ES-I3 (cell line): ENCODE measurements around the gene ETS2.

Experiments used
- H3K36me3 ChIP-seq: 2 replicates; pipeline ENCODE4 v1.6.1; 2013; ENCODE audit warnings: mild to moderate bottlenecking, low read length, control low read depth, moderate library complexity; ENCODE audit not compliant: insufficient read depth
- H3K4me1 ChIP-seq: 2 replicates; pipeline ENCODE4 v1.6.1; 2013; ENCODE audit warnings: mild to moderate bottlenecking, control low read depth, low read length; ENCODE audit not compliant: insufficient read depth
- H3K9ac ChIP-seq: 2 replicates; pipeline ENCODE4 v1.6.1; 2013; ENCODE audit warnings: low read depth, mild to moderate bottlenecking, low read length, moderate library complexity
- H3K9me3 ChIP-seq: 2 replicates; pipeline ENCODE4 v1.6.1; 2013; ENCODE audit warnings: mild to moderate bottlenecking, low read length, moderate library complexity; ENCODE audit not compliant: control insufficient read depth, insufficient read depth

ETS2 gene

GRCh38 chr21:38813143-38813542 is 7.4 kb downstream of the ETS2 start:
- no peak overlapping the region for H3K9ac ChIP-seq
- H3K36me3 ChIP-seq, result peaks cover 32% of the 10 kb centered on the region
- peaks cover 53% of the 10 kb centered on the region for H3K4me1 ChIP-seq
- H3K9me3 ChIP-seq, result no peaks in the 10 kb centered on the region

- Histone ChIP-seq H3K36me3 (peaks cover 36% of the 10 kb centered on the region), H3K4me1 (peaks cover 49% of the 10 kb centered on the region), H3K9ac (no peak overlapping the region), H3K9me3 (no peaks in the 10 kb centered on the region)
Measured at GRCh38 chr21:38813547-38813946, 7.8 kb downstream of the ETS2 start.

- H3K9me3 ChIP-seq, result no peaks in the 10 kb centered on the region
- H3K4me1 ChIP-seq, result peaks cover 42% of the 10 kb centered on the region
- peaks cover 44% of the 10 kb centered on the region for H3K36me3 ChIP-seq
- H3K9ac ChIP-seq, result no peak overlapping the region
Measured at GRCh38 chr21:38814126-38815059, 8.7 kb downstream of the ETS2 start.

- Histone ChIP-seq H3K4me1 (peaks cover 38% of the 10 kb centered on the region), H3K9ac (no peak overlapping the region), H3K36me3 (peaks cover 51% of the 10 kb centered on the region), H3K9me3 (no peaks in the 10 kb centered on the region)
Measured at GRCh38 chr21:38815060-38815405, 9.3 kb downstream of the ETS2 start.

- H3K36me3 ChIP-seq, result peaks cover 63% of the 10 kb centered on the region
- H3K9ac ChIP-seq, result no peak overlapping the region
- H3K4me1 ChIP-seq, result peaks cover 24% of the 10 kb centered on the region
Measured at GRCh38 chr21:38816400-38816977, 10.8 kb downstream of the ETS2 start.

GRCh38 chr21:38817371-38818324 is 11.9 kb downstream of the ETS2 start:
- H3K4me1 ChIP-seq, result peaks cover 17% of the 10 kb centered on the region

More at GRCh38 chr21:38816400-38816977, 10.8 kb downstream of the ETS2 start:
- no peaks in the 10 kb centered on the region for H3K9me3 ChIP-seq

GRCh38 chr21:38818325-38818723 is 12.6 kb downstream of the ETS2 start:
- Histone ChIP-seq H3K9ac (no peak overlapping the region), H3K36me3 (peaks cover 76% of the 10 kb centered on the region), H3K4me1 (peaks cover 12% of the 10 kb centered on the region)

More at GRCh38 chr21:38817371-38818324, 11.9 kb downstream of the ETS2 start:
- H3K9me3 ChIP-seq, result no peaks in the 10 kb centered on the region
- H3K9ac ChIP-seq, result no peak overlapping the region
- H3K36me3 ChIP-seq, result peaks cover 73% of the 10 kb centered on the region

GRCh38 chr21:38819051-38819718 is 13.5 kb downstream of the ETS2 start:
- no peak overlapping the region for H3K9ac ChIP-seq
- no peaks in the 10 kb centered on the region for H3K9me3 ChIP-seq
- 0 out of 2 replicates have a peak, but pooled peaks cover 5% of the 10 kb centered on the region for H3K4me1 ChIP-seq
- H3K36me3 ChIP-seq, result peaks cover 70% of the 10 kb centered on the region

More at GRCh38 chr21:38818325-38818723, 12.6 kb downstream of the ETS2 start:
- no peaks in the 10 kb centered on the region for H3K9me3 ChIP-seq

GRCh38 chr21:38819719-38820159 is 14.0 kb downstream of the ETS2 start:
- H3K9me3 ChIP-seq, result no peaks in the 10 kb centered on the region
- H3K9ac ChIP-seq, result no peak overlapping the region
- H3K4me1 ChIP-seq, result no peaks in the 10 kb centered on the region
- H3K36me3 ChIP-seq, result peaks cover 68% of the 10 kb centered on the region

GRCh38 chr21:38820471-38821239 is 14.9 kb downstream of the ETS2 start:
- no peaks in the 10 kb centered on the region for H3K4me1 ChIP-seq
- peaks cover 67% of the 10 kb centered on the region for H3K36me3 ChIP-seq
- H3K9ac ChIP-seq, result no peak overlapping the region
- no peaks in the 10 kb centered on the region for H3K9me3 ChIP-seq

- no peak overlapping the region for H3K9ac ChIP-seq
- no peaks in the 10 kb centered on the region for H3K9me3 ChIP-seq
- no peaks in the 10 kb centered on the region for H3K4me1 ChIP-seq
- H3K36me3 ChIP-seq, result peaks cover 65% of the 10 kb centered on the region
Measured at GRCh38 chr21:38821248-38821647, 15.5 kb downstream of the ETS2 start.

- Histone ChIP-seq H3K9me3 (no peaks in the 10 kb centered on the region), H3K9ac (no peak overlapping the region), H3K36me3 (peaks cover 57% of the 10 kb centered on the region), H3K4me1 (no peaks in the 10 kb centered on the region)
Measured at GRCh38 chr21:38821959-38822682, 16.4 kb downstream of the ETS2 start.
